HG02943 (cell line): ENCODE data around the gene RAB11FIP2.

ENCODE experiments used
- ATAC-seq: cut with Tn5 transposase; IDR thresholded peaks from one replicate; pipeline ENCODE4 v1.9.1; 2021; ENCODE audit warnings: mild to moderate bottlenecking, low read depth, moderate library complexity; ENCODE audit not compliant: unreplicated experiment

Gene RAB11FIP2

GRCh38 chr10:118035354-118036005 lies 11.3 kb downstream of the RAB11FIP2 start:
- ATAC-seq, result no peak

GRCh38 chr10:118034791-118035261 lies 11.9 kb downstream of the RAB11FIP2 start:
- no peak for ATAC-seq

- no peak for ATAC-seq
Measured at GRCh38 chr10:118033905-118034304, 12.8 kb downstream of the RAB11FIP2 start.

- ATAC-seq, result no peak
Measured at GRCh38 chr10:118032564-118032963, 14.2 kb downstream of the RAB11FIP2 start.

- ATAC-seq, result no peak
Measured at GRCh38 chr10:118031351-118032075, 15.2 kb downstream of the RAB11FIP2 start.

- ATAC-seq, result peak; percentile 92
Measured at GRCh38 chr10:118028619-118029018, 18.1 kb downstream of the RAB11FIP2 start.

- no peak for ATAC-seq
Measured at GRCh38 chr10:118027397-118027796, 19.3 kb downstream of the RAB11FIP2 start.

GRCh38 chr10:118026936-118027335 lies 19.8 kb downstream of the RAB11FIP2 start:
- no peak for ATAC-seq

GRCh38 chr10:118020365-118020764 lies 26.4 kb downstream of the RAB11FIP2 start:
- ATAC-seq, result no peak

GRCh38 chr10:118017850-118018249 lies 28.9 kb downstream of the RAB11FIP2 start:
- no peak for ATAC-seq

GRCh38 chr10:118017071-118017740 lies 29.5 kb downstream of the RAB11FIP2 start:
- ATAC-seq, result no peak

GRCh38 chr10:118012952-118013525 lies 33.7 kb downstream of the RAB11FIP2 start:
- ATAC-seq, result no peak

GRCh38 chr10:118007773-118008172 lies 39.0 kb downstream of the RAB11FIP2 start:
- ATAC-seq, result no peak

GRCh38 chr10:118003126-118003525 lies 43.6 kb downstream of the RAB11FIP2 start:
- no peak for ATAC-seq

- no peak for ATAC-seq
Measured at GRCh38 chr10:118002581-118002980, 44.2 kb downstream of the RAB11FIP2 start.

- no peak for ATAC-seq
Measured at GRCh38 chr10:117997673-117998072, 49.1 kb downstream of the RAB11FIP2 start.

- no peak for ATAC-seq
Measured at GRCh38 chr10:117996709-117997108, 50.0 kb downstream of the RAB11FIP2 start.

- ATAC-seq, result no peak
Measured at GRCh38 chr10:117994771-117995170, 52.0 kb downstream of the RAB11FIP2 start.

GRCh38 chr10:117993166-117993565 lies 53.6 kb downstream of the RAB11FIP2 start:
- no peak for ATAC-seq

- ATAC-seq, result no peak
Measured at GRCh38 chr10:117991701-117992100, 55.0 kb downstream of the RAB11FIP2 start.

GRCh38 chr10:117989962-117990361 lies 56.8 kb downstream of the RAB11FIP2 start:
- no peak for ATAC-seq
